Subcutaneous adipose tissue (tissue), 4 donors: ENCODE measurements around the gene MIB2. TPM values are rescaled to one million over a fixed set of nuclear protein-coding genes. Genes with fewer than 3 reads are reported as not detected.

Source experiments
- total RNA-seq, 4 donors: library from RNA; depleted of rRNA; stranded (reverse); fragments of >200 nt; gene quantifications; one replicate each; pipeline ENCODE4 v1.1.0, GENCODE V29; 2016
- TF ChIP-seq, protein P1 (sequence below): fragments of 450-650 bp; IDR thresholded peaks from one replicate; pipeline ENCODE4 v1.5.1; 2016; ENCODE audit warnings: low read depth, mild to moderate bottlenecking, control low read depth, antibody characterized with exemption, moderate library complexity

MIB2 gene
- total RNA-seq, 4 donors from 2014 or later = 18.8 to 64.4 (median 27.4) TPM

DNA sequence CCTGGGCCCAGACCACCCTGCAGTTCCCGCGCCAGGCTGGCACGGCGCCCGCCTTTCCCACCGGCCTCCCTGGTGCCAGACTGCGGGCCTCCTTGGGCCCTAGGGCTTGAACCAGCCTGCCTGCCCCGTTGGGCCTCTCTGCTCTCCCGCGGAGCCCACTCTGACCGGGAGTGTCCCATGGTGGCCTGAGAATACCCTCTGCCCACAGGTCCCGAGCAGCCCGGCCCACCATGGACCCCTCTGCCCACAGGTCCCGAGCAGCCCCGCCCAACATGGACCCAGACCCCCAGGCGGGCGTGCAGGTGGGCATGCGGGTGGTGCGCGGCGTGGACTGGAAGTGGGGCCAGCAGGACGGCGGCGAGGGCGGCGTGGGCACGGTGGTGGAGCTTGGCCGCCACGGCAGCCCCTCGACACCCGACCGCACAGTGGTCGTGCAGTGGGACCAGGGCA is 7.9 kb downstream of the MIB2 start:
- TF ChIP-seq, protein P1, sequence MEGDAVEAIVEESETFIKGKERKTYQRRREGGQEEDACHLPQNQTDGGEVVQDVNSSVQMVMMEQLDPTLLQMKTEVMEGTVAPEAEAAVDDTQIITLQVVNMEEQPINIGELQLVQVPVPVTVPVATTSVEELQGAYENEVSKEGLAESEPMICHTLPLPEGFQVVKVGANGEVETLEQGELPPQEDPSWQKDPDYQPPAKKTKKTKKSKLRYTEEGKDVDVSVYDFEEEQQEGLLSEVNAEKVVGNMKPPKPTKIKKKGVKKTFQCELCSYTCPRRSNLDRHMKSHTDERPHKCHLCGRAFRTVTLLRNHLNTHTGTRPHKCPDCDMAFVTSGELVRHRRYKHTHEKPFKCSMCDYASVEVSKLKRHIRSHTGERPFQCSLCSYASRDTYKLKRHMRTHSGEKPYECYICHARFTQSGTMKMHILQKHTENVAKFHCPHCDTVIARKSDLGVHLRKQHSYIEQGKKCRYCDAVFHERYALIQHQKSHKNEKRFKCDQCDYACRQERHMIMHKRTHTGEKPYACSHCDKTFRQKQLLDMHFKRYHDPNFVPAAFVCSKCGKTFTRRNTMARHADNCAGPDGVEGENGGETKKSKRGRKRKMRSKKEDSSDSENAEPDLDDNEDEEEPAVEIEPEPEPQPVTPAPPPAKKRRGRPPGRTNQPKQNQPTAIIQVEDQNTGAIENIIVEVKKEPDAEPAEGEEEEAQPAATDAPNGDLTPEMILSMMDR = no peak

DNA sequence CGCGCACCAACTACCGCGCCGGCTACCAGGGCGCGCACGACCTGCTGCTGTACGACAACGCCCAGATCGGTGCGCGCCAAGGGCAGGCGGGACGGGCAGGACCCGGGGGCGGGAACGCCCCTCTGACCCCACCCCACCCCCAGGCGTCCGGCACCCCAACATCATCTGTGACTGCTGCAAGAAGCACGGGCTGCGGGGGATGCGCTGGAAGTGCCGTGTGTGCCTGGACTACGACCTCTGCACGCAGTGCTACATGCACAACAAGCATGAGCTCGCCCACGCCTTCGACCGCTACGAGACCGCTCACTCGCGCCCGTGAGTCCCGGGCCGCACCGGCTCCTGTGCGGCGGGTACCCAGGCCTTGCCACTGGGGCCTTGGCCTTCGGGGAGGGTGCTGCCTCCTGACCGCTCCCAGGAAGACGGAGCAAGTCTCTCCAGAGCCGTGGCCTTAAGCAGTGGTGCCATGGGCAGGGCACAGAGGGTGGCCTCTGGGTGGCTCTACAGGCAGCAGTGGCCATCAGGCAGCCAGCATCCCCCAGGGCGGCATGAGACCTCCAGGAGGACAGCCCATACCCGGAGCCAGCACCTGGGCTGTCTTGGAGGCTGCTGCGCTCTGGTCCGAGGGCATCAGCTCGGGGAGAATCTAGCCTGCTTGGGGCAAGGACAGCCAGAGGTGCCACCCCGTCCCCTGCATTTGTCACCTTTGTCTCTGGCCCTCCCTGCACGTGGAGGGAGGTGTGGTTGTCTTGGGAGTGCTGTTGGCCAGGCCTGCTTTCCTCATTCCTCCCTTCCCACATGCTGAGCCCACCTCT is 8.5 kb downstream of the MIB2 start:
- TF ChIP-seq, protein P1 = no peak

DNA sequence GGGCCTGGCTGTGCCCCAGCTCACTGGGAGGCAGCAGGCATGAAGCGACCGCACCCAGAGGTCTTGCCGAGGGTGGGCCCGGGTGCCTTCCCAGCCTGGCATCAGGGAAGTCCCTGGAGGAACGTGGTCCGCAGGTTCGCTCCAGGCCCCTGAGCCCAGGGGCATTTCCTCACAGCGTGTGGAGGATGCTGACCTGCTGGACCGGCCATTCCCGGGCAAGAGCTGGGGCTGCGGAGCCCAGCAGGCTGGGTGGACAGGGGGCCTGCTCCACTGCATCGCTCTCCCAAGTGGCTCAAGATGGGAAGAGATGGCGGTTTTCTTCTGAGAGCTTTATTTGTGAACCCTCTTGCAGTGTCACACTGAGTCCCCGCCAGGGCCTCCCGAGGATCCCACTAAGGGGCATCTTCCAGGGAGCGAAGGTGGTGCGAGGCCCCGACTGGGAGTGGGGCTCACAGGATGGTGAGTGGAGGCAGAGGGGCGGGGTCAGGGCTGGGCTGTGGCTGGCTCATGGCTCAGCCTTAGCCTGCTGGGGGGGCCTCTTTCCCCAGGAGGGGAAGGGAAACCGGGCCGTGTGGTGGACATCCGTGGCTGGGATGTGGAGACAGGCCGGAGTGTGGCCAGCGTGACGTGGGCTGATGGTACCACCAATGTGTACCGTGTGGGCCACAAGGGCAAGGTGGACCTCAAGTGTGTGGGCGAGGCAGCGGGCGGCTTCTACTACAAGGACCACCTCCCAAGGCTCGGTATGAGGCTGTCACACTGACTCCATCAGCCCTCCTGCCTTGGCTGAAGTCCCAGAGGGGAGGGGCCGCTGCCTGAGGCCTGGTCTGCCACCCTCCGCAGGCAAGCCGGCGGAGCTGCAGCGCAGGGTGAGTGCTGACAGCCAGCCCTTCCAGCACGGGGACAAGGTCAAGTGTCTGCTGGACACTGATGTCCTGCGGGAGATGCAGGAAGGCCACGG is 9.4 kb downstream of the MIB2 start:
- TF ChIP-seq, protein P1 = no peak

DNA sequence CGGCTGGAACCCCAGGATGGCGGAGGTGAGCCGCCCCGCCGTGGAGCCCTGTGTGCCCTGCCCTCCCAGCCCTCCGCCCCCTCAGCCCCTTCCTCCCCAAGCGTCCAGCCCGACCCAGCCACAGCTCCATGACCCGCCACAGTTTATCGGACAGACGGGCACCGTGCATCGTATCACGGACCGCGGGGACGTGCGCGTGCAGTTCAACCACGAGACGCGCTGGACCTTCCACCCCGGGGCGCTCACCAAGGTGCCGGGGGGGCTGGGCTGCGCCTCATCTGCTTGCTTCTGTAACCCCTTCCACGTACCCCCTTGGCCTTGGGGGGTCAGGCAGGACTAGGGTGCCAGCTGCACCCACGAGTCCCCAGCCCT is 10.1 kb downstream of the MIB2 start:
- TF ChIP-seq, protein P1 = no peak

DNA sequence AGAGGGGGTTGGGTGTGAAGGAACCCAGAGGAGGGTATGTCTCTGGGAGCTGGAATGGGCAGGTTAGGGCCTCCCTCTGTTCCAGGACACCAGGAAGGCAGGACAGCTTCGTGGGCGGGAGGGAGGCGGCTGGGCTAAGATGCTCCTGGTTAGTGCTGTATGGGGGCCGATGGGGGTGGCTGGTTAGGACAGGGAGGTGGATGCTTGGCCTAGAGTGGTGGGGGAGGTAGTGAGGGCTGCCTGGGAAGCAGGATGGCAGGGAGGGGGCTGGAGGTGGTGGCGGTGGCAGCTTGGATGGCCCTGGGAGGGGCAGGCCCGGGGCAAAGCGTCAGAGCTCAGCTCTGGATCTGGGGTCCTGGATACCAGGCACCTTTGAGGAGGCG is 10.5 kb downstream of the MIB2 start:
- TF ChIP-seq, protein P1 = no peak

DNA sequence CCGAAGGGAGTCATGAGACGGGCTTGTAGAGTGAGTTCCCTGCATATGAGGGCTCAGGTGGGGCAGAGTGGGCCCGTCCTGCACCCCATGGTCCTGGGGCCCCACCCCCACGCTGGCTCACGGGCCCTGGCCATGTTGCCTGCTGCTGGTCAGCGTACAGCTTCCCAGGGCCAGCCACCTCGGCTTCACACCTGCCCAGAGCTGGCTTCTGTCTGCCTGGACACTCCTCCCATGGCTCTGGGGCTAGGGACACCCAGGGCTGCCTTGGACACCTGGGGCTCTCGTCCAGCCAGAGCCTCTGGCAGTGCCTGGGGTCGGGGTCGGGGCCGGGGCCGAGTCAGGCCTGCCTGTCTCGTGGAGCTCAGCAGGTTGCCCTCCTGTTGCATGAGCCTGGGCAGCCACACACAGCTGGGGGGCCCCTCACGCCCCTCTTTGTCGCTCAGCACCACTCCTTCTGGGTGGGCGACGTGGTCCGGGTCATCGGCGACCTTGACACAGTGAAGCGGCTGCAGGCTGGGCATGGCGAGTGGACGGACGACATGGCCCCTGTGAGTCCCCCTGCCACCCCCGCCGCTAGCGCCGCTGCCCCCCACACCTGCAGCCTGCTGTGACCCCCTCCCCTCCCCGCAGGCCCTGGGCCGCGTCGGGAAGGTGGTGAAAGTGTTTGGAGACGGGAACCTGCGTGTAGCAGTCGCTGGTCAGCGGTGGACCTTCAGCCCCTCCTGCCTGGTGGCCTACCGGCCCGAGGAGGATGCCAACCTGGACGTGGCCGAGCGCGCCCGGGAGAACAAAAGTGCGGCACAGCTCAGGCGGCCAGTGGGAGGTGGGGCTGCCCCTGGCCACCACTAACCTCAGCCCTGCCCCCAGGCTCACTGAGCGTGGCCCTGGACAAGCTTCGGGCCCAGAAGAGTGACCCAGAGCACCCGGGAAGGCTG is 11.2 kb downstream of the MIB2 start:
- TF ChIP-seq, protein P1 = no peak
